ENCODE results near the gene CYP4B1.

Gene CYP4B1

GRCh38 chr1:46815133-46815532 lies 16.3 kb downstream of the CYP4B1 start:
- H3K4me1 ChIP-seq, result no peaks in the 10 kb centered on the region
- H3K27me3 ChIP-seq, result no peaks in the 10 kb centered on the region
- no peaks in the 10 kb centered on the region for H3K9me3 ChIP-seq
- no peak for TF ChIP-seq CTCF (IDR thresholded peaks at IDR 0.05; ENCODE audit: low read depth, low read length)
- no peaks in the 10 kb centered on the region for H3K36me3 ChIP-seq
- no peak for DNase-seq
- no peak overlapping the region for H3K4me3 ChIP-seq (ENCODE audit: low read depth, low read length)

GRCh38 chr1:46816930-46817329 lies 18.1 kb downstream of the CYP4B1 start:
- no peaks in the 10 kb centered on the region for H3K36me3 ChIP-seq
- H3K4me1 ChIP-seq, result no peaks in the 10 kb centered on the region
- no peaks in the 10 kb centered on the region for H3K9me3 ChIP-seq
- TF ChIP-seq CTCF (IDR thresholded peaks at IDR 0.05; ENCODE audit: low read depth, low read length), result no peak
- no peak overlapping the region for H3K4me3 ChIP-seq (ENCODE audit: low read depth, low read length)
- H3K27me3 ChIP-seq, result no peaks in the 10 kb centered on the region
- no peak for DNase-seq

- Histone ChIP-seq H3K36me3 (no peaks in the 10 kb centered on the region), H3K4me1 (no peaks in the 10 kb centered on the region), H3K4me3 (ENCODE audit: low read depth, low read length) (no peak overlapping the region), H3K27me3 (no peaks in the 10 kb centered on the region), H3K9me3 (no peaks in the 10 kb centered on the region)
- TF ChIP-seq CTCF (IDR thresholded peaks at IDR 0.05; ENCODE audit: low read depth, low read length), result no peak
- DNase-seq, result no peak
Measured at GRCh38 chr1:46817814-46818213, 19.0 kb downstream of the CYP4B1 start.

- Histone ChIP-seq H3K4me1 (no peaks in the 10 kb centered on the region), H3K4me3 (ENCODE audit: low read depth, low read length) (no peak overlapping the region), H3K27me3 (no peaks in the 10 kb centered on the region), H3K9me3 (no peaks in the 10 kb centered on the region), H3K36me3 (no peaks in the 10 kb centered on the region)
- no peak for TF ChIP-seq CTCF (IDR thresholded peaks at IDR 0.05; ENCODE audit: low read depth, low read length)
- no peak for DNase-seq
Measured at GRCh38 chr1:46818591-46818990, 19.7 kb downstream of the CYP4B1 start.

GRCh38 chr1:46819335-46819734 lies 20.5 kb downstream of the CYP4B1 start:
- Histone ChIP-seq H3K4me3 (ENCODE audit: low read depth, low read length) (no peak overlapping the region), H3K4me1 (no peaks in the 10 kb centered on the region), H3K9me3 (no peaks in the 10 kb centered on the region), H3K27me3 (no peaks in the 10 kb centered on the region), H3K36me3 (no peaks in the 10 kb centered on the region)
- DNase-seq, result no peak
- no peak for TF ChIP-seq CTCF (IDR thresholded peaks at IDR 0.05; ENCODE audit: low read depth, low read length)

GRCh38 chr1:46820076-46820475 lies 21.2 kb downstream of the CYP4B1 start:
- no peaks in the 10 kb centered on the region for H3K4me1 ChIP-seq
- DNase-seq, result no peak
- no peak overlapping the region for H3K4me3 ChIP-seq (ENCODE audit: low read depth, low read length)
- no peaks in the 10 kb centered on the region for H3K9me3 ChIP-seq
- no peak for TF ChIP-seq CTCF (IDR thresholded peaks at IDR 0.05; ENCODE audit: low read depth, low read length)
- no peaks in the 10 kb centered on the region for H3K27me3 ChIP-seq
- H3K36me3 ChIP-seq, result no peaks in the 10 kb centered on the region
